Stimulated activated effector memory CD8-positive, alpha-beta T cell treated with anti-CD3 and anti-CD28 coated beads, Interleukin-12 subunit alpha, Interleukin-12 subunit beta, amount 100 ng/mL, for 72 hours (primary cell): ENCODE measurements around the gene SPRY1.

Source experiments
- ATAC-seq: fragments of 150-1000 bp; cut with Tn5 transposase; 2 replicates; pipeline ENCODE4 v1.10.0; 2021
- DNase-seq, 2 donors: peaks; one replicate each; pipeline ENCODE4 v3.0.0; 2021 to 2022; ENCODE audit warnings: low spot score in 2 of 2
- H3K27ac Mint-ChIP-seq: one replicate; pipeline ENCODE4 v1.8.0; 2022; ENCODE audit warnings: mild to moderate bottlenecking, mixed read lengths
- H3K36me3 Mint-ChIP-seq: one replicate; pipeline ENCODE4 v1.8.0; 2022; ENCODE audit warnings: mild to moderate bottlenecking, mixed read lengths
- H3K4me1 Mint-ChIP-seq: one replicate; pipeline ENCODE4 v1.8.0; 2022; ENCODE audit warnings: mixed read lengths
- H3K4me3 Mint-ChIP-seq: one replicate; pipeline ENCODE4 v1.8.0; 2022; ENCODE audit warnings: mild to moderate bottlenecking, mixed read lengths
- H3K9me3 Mint-ChIP-seq: one replicate; pipeline ENCODE4 v1.8.0; 2022; ENCODE audit warnings: mixed read lengths

The SPRY1 gene

DNA sequence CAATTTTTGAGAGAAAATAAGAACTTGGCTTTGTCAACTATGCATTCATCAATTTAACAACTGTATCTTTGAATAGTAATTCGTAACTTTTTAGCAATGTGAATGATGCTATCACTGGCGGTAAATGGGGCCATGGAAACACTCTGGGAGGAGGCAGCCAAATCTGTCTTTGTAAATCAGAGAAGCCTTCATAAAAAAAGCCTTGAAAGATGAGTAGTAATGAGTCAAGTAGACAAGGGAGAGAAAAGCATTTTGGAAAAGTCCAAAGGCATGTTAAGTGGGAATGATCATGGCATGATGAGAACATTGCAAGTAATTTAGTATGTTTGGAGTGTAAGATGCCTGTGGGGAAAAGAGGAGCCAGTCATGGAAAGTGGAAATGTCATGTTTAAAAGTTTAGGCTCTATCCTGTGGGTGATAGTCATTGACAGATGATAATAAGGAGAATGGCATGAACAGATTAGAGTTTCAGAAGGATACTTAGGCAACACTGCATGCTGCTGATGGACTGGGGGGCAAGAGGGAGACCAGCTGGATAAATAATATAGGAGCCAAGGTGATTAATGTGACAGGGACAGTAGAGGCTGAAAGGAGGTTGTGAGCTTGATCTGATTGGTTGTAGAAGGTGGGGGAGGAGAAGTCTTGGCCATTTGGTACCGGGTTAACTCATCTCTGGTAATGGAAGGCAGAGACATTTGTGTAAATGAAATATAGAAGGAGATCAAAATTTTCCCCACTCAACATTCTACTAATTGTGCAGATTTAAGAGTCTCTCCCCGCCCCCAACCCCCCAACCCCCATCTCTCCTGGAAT is 16.3 kb downstream of the SPRY1 start:
- H3K4me1 Mint-ChIP-seq = peaks cover 37% of the 10 kb centered on the region
- ATAC-seq = peak; percentile 22
- no peak for DNase-seq
- peaks cover 5% of the 10 kb centered on the region for H3K36me3 Mint-ChIP-seq
- peak overlapping the region; percentile 32 for H3K27ac Mint-ChIP-seq
- no peaks in the 10 kb centered on the region for H3K9me3 Mint-ChIP-seq
- H3K4me3 Mint-ChIP-seq = peak overlapping the region; percentile 42

DNA sequence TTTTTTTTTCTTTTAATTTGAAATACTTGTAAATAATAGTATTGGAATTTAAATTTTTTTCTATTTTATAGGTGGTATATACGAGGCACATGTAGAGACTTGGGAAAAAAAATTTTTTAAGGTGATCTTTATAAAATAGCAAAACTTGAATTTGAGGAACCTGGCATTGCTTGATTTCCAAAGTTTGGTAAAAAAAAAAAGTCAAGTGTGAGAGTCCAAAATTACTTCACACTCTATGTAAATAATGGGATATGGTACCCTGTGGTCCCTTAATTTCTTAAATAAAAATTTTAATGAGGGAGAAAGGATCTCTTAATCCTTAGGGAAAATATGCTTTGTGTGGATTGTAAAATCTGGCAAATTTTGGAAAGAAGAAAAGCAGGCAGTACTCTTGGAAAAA is 19.0 kb downstream of the SPRY1 start:
- peak overlapping the region; percentile 6 for H3K27ac Mint-ChIP-seq
- no peaks in the 10 kb centered on the region for H3K9me3 Mint-ChIP-seq
- ATAC-seq (no peak), DNase-seq (no peak)
- H3K4me1 Mint-ChIP-seq = peaks cover 60% of the 10 kb centered on the region
- peak overlapping the region; percentile 0 for H3K4me3 Mint-ChIP-seq
- H3K36me3 Mint-ChIP-seq = no peaks in the 10 kb centered on the region

DNA sequence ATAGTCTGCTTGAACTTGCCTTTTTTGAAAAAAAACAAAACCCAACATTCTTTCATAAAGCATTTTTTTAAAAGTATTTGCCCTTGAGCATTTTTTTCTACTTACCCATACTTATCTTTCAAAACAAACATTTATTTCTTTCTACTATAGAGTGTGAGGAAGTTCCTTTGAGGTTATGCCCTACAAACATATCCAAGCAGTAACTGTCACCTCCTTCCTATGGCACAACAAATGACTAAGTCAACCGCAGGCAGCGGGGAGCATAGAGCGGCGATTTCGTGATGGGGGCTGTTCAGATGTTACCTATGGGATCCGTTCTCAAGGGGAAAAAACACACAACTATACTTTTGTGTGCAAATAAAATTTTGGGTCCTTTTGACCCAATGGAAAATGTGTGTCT is 19.4 kb downstream of the SPRY1 start:
- H3K27ac Mint-ChIP-seq = peak overlapping the region; percentile 6
- DNase-seq (no peak), ATAC-seq (peak; percentile 82)

DNA sequence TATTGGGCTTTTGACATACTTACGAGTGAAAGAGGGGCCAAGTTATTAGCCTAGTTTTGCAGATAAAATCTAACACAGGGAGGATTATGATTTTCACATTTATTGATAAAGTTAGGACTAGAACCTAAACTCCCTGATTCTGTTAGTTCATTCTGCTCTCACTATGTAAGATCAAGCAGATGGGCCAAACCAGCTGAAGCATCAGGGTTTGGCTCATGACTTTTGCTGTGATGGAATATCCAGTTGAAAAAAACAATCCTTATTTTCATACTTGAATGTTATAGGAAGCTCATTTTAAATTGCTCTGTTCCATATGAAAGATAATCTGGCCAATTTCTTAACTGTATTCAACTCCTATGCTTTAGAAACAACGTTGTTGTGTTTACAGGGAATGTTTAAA is 21.2 kb downstream of the SPRY1 start:
- H3K9me3 Mint-ChIP-seq = no peaks in the 10 kb centered on the region
- H3K4me1 Mint-ChIP-seq = peaks cover 57% of the 10 kb centered on the region
- ATAC-seq = no peak
- no peak for DNase-seq
- H3K4me3 Mint-ChIP-seq = peak overlapping the region; percentile 44
- peak overlapping the region; percentile 97 for H3K27ac Mint-ChIP-seq
- H3K36me3 Mint-ChIP-seq = no peaks in the 10 kb centered on the region

More for the DNA sequence above, 19.4 kb downstream of the SPRY1 start:
- Mint-ChIP-seq H3K4me1 (peaks cover 61% of the 10 kb centered on the region), H3K4me3 (peak overlapping the region; percentile 0), H3K36me3 (no peaks in the 10 kb centered on the region), H3K9me3 (no peaks in the 10 kb centered on the region)

DNA sequence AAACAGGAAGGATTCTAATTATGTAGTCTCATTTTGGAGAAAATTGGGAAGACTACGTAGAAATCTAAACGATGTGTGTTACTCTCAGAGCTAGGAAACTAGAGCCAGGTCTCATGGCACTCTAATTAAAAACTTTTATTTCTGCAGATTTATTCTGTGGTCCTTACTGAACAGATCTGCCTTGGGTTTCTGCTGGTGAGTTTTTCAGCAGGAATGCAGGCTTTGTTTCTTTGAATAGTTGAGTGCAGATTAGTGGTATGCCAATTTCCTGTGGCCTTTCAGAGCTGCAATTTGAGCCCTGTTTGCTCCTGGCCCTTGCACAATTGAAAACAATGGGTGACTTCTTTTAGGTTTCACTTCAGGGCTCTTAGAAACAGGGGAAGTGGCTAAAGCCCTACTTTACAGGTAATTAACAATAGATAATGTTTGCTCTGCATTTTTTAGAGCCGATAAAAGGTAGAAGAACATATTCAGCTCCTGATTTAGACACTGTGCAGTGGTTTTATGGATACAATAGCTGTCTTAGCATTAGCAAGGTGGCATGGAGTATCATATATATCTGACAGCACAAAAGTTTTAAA is 21.8 kb downstream of the SPRY1 start:
- Mint-ChIP-seq H3K36me3 (no peaks in the 10 kb centered on the region), H3K27ac (peak overlapping the region; percentile 97), H3K9me3 (no peaks in the 10 kb centered on the region), H3K4me3 (peak overlapping the region; percentile 44), H3K4me1 (peaks cover 56% of the 10 kb centered on the region)
- DNase-seq (no peak), ATAC-seq (no peak)

DNA sequence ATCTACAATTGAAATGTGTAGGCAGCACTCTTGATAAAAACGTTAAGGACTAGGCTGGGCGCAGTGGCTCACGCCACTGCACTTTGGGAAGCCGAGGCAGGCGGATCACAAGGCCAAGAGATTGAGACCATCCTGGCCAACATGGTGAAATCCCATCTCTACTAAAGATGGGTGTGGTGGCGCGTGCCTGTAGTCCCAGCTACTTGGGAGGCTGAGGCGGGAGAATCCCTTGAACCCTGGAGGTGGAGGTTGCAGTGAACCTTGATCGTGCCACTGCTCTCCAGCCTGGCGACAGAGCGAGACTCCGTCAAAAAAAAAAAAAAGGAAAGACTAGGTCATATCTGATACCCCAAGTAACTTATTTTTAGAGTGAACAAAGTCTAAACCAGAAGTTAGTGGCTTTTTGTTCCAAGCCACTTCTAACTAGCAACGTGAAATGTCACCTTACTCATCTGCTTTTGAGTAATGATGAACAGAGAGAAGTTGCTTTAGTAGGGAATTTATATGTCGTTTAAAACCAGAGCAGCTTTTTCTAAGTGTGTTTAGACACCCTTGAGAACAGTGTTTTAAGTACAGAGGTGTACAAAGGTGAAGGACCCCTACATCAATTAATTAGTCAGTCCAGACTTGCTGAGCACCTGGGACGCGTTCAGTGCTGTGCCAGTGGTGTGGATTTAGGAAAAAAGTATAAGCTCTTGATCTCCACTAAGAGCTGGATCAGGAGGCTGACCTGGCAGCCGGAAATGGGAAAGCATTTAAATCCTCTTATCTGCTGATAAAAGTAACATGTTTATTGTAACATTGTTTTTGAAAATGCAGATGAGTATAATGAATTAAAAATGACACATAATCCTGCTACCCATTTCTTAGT is 23.5 kb downstream of the SPRY1 start:
- peak; percentile 76 for ATAC-seq
- no peaks in the 10 kb centered on the region for H3K36me3 Mint-ChIP-seq
- peak in 1 of 2 donors; percentile 47 for DNase-seq
- H3K9me3 Mint-ChIP-seq = no peaks in the 10 kb centered on the region
- H3K4me3 Mint-ChIP-seq = peak overlapping the region; percentile 71
- H3K27ac Mint-ChIP-seq = peak overlapping the region; percentile 97
- H3K4me1 Mint-ChIP-seq = peaks cover 62% of the 10 kb centered on the region

DNA sequence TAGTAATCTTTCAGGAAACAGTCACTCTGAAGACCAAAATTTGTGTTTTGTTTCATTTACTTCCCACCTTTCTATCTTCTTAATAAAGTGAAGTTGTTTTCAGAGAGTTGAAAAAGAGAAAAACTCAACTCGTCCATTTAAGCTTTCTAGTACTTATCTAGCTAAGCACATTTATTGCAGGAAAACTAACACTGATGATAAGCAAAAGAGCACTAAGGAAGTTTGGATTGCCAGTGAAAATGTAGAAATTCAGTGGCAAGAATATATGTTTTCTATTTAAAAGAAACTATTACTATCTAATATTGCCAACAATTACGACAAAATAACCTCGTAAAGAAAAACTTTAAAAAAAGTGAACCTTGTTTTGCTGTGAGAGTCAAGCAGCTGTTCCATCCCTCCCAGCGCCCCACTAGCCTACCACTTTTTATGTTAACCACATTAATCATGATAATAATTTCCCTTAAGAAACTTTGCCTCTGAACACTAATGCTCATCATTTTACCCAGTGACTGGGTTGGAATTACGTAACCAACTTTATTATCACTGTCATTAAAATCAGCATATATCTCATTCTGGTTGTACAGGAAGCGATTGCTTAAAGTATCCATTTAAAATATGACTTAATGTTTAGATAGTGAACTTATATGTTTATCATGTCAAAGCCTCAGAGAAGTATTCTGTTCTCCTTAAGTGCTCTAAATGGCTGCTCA is 24.8 kb downstream of the SPRY1 start:
- ATAC-seq (peak; percentile 31), DNase-seq (peak in 1 of 2 donors; percentile 38)
- peaks cover 2% of the 10 kb centered on the region for H3K9me3 Mint-ChIP-seq
- H3K36me3 Mint-ChIP-seq = no peaks in the 10 kb centered on the region
- peaks cover 56% of the 10 kb centered on the region for H3K4me1 Mint-ChIP-seq
- peak overlapping the region; percentile 71 for H3K4me3 Mint-ChIP-seq
- H3K27ac Mint-ChIP-seq = peak overlapping the region; percentile 97

DNA sequence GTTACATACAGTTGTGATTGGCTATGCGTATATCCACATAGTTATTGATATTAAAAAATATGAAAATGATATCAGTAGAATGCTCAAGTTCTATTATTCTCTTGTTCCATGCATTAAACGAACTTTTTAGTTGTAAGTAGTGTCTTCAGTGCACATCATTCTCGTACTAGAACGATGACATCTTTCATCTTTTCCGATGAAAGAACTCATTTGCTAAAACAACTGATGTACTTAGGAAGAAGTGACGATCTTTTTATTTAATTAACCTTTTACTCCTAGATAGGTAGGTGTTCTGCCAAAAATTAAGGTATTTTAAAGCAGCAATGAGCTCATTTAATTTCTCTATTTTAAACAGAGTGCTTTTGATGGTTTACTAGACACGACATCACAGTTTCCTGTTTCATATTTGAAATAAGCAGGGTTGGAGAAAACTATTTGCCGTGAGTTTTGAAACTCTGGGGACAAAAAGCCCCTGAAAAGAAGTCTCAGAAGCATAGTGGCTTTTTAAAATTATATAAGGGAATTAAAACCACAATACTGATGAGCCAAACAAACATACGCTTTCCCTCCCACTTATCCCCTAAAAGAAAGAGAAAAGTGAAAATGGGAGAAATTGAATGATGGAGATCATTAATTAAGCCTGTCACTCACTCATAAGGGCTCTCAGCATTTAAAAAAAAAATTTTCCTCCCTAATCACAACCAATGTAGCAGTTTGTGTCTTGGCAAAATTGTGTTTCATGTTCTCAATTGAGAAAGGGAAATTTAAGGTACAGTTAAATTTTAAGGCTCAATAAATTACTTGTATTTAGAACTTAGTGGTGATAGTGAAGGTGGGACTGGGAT is 25.6 kb downstream of the SPRY1 start:
- Mint-ChIP-seq H3K4me1 (peaks cover 51% of the 10 kb centered on the region), H3K4me3 (peak overlapping the region; percentile 71), H3K9me3 (peaks cover 2% of the 10 kb centered on the region), H3K27ac (peak overlapping the region; percentile 97), H3K36me3 (no peaks in the 10 kb centered on the region)
- DNase-seq (no peak), ATAC-seq (peak; percentile 38)

DNA sequence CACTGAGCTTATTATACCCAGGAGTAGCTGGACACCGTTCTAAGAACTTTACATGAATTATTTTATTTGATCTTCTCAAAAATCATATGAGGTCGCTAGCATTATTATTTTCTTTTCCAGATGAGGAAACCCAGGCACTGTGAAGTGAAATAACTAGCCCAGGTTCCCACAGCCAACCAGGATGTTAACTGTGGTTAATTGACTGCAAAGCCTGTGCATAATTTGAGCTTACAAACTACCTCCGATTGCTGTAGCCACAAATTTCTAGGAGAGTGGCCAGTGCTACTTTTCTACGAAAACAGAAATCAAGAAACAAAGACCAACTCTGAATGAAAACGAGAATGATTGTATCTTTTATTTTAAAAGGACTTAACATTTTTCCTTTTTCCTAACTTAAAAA is 27.2 kb downstream of the SPRY1 start:
- Mint-ChIP-seq H3K36me3 (no peaks in the 10 kb centered on the region), H3K9me3 (peaks cover 2% of the 10 kb centered on the region), H3K4me3 (peak overlapping the region; percentile 71), H3K27ac (peak overlapping the region; percentile 97), H3K4me1 (peaks cover 37% of the 10 kb centered on the region)
- DNase-seq (peak in 1 of 2 donors; percentile 40), ATAC-seq (peak; percentile 48)

DNA sequence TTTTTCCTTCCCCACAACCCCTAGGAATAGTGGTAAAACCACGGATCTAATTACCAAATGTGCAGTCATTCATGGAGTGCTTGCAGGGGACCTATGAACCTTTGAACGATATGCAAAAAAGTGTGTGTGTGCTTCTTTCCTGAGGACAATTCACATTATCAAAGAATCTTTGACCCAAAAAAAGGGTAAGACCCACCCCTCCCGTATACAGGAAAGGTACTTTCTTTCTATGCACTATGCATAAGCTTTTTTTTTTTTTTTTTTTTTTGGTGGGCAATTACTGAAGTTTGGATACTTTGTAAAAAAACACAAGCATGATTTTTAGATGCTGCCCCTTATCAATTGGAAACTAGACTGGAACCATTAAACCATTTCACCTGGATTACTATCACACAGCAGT is 31.4 kb downstream of the SPRY1 start:
- Mint-ChIP-seq H3K36me3 (no peaks in the 10 kb centered on the region), H3K9me3 (peaks cover 2% of the 10 kb centered on the region), H3K4me3 (no peak overlapping the region), H3K27ac (no peak overlapping the region), H3K4me1 (peaks cover 21% of the 10 kb centered on the region)
- ATAC-seq = no peak
- peak in 1 of 2 donors; percentile 17 for DNase-seq

DNA sequence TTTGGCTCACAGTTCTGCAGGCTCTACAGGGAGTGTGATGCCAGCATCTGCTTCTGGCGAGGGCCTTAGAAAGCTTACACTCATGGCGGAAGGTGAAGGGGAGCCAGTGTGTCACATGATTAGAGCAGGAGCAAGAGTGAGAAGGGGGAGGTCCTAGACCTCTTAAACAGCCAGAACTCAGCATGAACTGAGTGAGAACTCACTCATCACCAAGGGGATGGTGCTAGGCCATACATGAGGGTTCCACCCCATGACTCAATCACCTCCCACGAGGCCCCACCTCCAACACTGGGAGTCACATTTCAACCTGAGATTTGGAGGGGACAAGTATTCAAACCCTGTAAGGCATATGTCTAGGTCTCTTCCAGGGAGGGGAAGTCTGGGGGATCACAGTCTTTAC is 33.4 kb downstream of the SPRY1 start:
- no peak overlapping the region for H3K27ac Mint-ChIP-seq

DNA sequence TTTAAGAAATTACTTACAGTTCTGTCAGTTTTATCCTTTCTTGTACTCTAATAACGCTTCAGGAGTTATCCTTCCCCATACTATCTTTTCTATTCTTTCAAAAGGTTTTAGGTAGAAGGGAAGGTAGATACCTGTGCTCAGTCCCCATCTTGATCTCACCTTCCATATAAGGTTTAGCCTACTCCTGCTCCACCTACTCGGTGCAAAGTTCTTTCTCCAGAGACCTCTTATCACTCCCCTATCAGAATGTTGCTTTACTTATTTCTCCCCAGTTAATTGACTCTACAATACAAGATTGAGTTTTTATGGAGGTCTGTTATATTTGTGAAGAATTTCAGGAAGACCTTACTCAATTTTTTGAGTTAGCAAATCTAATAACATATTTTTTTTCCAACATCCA is 33.9 kb downstream of the SPRY1 start:
- H3K27ac Mint-ChIP-seq = no peak overlapping the region
- H3K4me1 Mint-ChIP-seq = peaks cover 12% of the 10 kb centered on the region
- no peaks in the 10 kb centered on the region for H3K36me3 Mint-ChIP-seq
- no peak for DNase-seq
- no peak overlapping the region for H3K4me3 Mint-ChIP-seq
- no peak for ATAC-seq
- peaks cover under 1% of the 10 kb centered on the region for H3K9me3 Mint-ChIP-seq

More for the DNA sequence above, 33.4 kb downstream of the SPRY1 start:
- DNase-seq (peak in 1 of 2 donors; percentile 45), ATAC-seq (peak; percentile 96)
- Mint-ChIP-seq H3K4me1 (peaks cover 12% of the 10 kb centered on the region), H3K36me3 (no peaks in the 10 kb centered on the region), H3K9me3 (peaks cover 2% of the 10 kb centered on the region), H3K4me3 (no peak overlapping the region)

DNA sequence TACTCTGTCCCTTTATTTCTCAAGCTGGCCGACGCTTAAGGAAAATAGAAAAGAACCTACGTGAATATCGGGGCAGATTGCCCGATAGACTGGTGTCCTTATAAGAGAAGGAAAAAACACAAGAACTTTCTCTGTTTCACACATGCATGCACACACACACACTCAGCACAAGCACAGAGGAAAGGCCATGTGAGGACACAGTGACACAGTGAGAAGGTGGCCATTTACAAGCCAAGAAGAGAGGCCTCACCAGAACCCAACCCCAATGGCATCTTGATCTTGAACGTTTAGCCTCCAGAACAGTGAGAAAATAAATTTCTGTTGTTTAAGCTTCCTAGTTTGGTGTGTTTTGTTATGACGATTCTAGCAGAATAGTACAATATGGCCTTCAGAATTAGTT is 37.0 kb downstream of the SPRY1 start:
- no peak overlapping the region for H3K4me3 Mint-ChIP-seq
- H3K9me3 Mint-ChIP-seq = no peaks in the 10 kb centered on the region
- no peaks in the 10 kb centered on the region for H3K36me3 Mint-ChIP-seq
- H3K27ac Mint-ChIP-seq = no peak overlapping the region
- no peak for DNase-seq
- peaks cover 12% of the 10 kb centered on the region for H3K4me1 Mint-ChIP-seq
- no peak for ATAC-seq

DNA sequence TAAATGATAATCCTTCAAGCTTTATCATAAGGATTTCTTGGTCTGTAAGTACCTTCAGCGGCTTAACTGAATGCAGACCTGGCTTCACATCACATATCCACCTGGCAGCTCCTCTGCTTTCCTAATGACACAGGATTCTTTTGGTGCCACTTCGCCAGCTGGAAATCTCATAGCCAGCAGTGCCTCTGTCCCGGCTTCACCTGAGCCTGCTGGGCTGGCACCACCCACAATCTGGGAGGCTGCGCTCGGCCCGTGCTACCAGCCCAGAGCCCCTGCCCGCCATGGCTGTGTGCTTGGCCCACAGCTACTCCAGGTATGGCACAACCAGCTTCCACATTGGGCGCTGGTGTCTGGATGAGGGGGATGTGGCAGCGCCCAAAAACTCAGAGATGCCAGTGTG is 37.4 kb downstream of the SPRY1 start:
- Mint-ChIP-seq H3K36me3 (no peaks in the 10 kb centered on the region), H3K4me1 (peaks cover 12% of the 10 kb centered on the region), H3K27ac (no peak overlapping the region), H3K4me3 (no peak overlapping the region), H3K9me3 (no peaks in the 10 kb centered on the region)
- DNase-seq (no peak), ATAC-seq (no peak)
